Epithelial cell of esophagus (primary cell): Measurements from ENCODE around the gene SPATA21.

Experiments used
- DNase-seq: peaks from one replicate; pipeline ENCODE4 v3.0.0; 2010; ENCODE audit warnings: low read depth
- H3K4me3 ChIP-seq: 2 replicates; pipeline ENCODE4 v1.5.1; 2011; ENCODE audit warnings: mild to moderate bottlenecking, low read length, control low read depth
- TF ChIP-seq, protein P1 (sequence below): IDR thresholded peaks from 2 replicates; pipeline ENCODE4 v1.5.1; 2011; ENCODE audit warnings: low read depth, mild to moderate bottlenecking, low read length, control low read depth, inconsistent platforms; ENCODE audit not compliant: insufficient read depth; ENCODE audit errors: missing control alignments

The SPATA21 gene

DNA sequence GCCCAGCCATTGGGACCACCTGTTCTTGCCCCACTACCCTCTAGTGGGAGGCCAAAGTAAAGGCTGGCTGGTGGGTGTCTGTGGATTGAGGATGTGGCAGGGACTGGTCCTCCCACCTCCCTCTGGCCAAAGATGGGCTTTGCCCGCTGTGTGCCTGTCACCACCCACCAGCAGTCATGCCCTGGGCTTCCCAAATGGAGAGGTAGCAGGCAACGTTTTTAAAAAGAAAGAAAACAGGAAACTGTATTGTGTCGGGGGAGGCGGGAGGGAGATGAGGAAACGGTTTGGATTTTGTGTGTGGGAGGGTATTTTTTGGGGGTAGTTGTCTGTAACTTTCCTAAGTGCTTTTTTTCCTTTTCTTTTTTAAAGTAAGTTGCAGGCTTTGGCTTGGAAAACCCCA, 40.1 kb downstream of the SPATA21 start:
- TF ChIP-seq, protein P1, sequence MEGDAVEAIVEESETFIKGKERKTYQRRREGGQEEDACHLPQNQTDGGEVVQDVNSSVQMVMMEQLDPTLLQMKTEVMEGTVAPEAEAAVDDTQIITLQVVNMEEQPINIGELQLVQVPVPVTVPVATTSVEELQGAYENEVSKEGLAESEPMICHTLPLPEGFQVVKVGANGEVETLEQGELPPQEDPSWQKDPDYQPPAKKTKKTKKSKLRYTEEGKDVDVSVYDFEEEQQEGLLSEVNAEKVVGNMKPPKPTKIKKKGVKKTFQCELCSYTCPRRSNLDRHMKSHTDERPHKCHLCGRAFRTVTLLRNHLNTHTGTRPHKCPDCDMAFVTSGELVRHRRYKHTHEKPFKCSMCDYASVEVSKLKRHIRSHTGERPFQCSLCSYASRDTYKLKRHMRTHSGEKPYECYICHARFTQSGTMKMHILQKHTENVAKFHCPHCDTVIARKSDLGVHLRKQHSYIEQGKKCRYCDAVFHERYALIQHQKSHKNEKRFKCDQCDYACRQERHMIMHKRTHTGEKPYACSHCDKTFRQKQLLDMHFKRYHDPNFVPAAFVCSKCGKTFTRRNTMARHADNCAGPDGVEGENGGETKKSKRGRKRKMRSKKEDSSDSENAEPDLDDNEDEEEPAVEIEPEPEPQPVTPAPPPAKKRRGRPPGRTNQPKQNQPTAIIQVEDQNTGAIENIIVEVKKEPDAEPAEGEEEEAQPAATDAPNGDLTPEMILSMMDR, result no peak
- no peak for DNase-seq
- no peak overlapping the region for H3K4me3 ChIP-seq

DNA sequence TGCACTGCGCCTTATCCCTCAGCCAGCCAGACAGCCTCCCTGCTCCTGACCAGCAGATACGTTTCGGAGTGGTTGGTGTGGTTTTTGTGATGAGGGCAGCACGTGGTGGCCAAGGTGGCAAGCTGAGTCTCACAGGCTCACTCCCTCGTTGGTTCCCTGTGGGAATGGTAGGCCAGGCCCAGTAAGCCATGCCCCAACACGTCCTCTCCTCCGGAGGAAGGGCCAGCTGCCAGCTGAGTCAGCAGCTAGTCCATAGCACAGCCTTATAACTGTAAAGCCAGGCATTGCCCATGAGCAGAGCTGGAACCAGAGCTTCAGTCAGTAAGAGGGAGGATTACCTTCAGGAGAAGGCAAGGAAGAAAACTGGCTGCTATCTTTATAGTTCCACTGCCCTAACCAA, 40.6 kb downstream of the SPATA21 start:
- H3K4me3 ChIP-seq, result no peak overlapping the region
- TF ChIP-seq, protein P1, result no peak
- DNase-seq, result peak; percentile 99

DNA sequence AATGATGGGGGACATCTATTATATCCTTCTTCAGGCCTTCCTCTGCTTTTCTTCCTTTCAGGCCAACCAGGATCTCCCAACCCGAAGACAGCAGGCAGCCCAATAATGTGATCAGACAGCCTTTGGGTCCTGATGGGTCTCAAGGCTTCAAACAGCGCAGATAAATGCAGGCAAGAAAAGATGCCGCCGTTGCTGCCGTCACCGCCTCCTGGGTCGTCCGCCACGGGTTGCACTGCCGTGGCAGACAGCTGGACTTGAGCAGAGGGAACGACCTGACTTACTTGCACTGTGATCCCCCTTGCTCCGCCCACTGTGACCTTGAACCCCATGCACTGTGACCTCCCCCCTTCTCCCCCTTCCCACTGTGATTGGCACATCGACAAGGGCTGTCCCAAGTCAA, 42.2 kb downstream of the SPATA21 start:
- TF ChIP-seq, protein P1, result no peak
- no peak for DNase-seq
- no peak overlapping the region for H3K4me3 ChIP-seq

DNA sequence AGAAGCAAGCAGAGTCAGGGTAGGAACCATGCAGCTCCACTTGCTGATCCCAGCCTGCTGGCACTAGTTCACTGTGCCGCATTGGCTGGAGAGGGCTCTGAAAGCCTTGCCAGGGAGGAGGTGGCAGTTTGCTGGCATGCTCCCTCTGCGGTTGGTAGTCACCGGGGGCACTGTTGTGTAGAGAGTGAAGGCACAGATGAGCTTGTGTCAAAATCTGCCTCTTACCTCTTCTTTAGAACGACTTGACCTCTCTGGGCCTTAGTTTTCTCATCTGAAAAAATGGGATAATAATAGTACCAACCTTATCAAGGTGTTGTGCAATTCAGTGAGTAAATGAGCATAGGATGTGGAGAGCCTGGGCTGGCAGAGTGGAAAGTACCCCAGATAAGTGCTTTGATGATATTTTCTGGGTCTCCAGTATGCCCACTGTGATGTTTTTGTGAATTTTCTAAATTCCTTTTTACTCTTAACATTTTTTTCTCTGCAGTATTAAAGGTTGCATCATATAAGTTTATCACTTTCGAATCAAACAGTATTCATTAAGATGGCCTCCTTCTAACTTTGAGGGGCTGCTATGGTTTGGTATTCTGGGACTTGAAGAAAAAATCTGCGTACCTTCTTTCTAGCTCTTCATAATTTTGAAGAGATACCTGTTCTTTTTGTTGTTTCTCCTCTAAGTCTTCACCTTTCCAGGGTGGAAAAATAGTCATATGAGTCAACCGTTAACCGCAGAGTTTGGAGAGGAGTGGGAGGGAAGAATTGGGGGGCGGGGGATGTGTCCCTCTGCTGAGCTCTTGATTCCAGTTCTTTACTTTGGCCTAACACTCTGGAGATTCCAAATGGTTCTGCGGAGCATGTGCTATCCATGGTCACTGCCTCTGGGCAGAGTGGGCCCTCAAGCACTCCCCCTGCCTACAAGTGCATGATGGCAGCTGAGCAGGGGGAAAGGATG, 43.4 kb downstream of the SPATA21 start:
- H3K4me3 ChIP-seq, result no peak overlapping the region
- DNase-seq, result no peak
- TF ChIP-seq, protein P1, result no peak

DNA sequence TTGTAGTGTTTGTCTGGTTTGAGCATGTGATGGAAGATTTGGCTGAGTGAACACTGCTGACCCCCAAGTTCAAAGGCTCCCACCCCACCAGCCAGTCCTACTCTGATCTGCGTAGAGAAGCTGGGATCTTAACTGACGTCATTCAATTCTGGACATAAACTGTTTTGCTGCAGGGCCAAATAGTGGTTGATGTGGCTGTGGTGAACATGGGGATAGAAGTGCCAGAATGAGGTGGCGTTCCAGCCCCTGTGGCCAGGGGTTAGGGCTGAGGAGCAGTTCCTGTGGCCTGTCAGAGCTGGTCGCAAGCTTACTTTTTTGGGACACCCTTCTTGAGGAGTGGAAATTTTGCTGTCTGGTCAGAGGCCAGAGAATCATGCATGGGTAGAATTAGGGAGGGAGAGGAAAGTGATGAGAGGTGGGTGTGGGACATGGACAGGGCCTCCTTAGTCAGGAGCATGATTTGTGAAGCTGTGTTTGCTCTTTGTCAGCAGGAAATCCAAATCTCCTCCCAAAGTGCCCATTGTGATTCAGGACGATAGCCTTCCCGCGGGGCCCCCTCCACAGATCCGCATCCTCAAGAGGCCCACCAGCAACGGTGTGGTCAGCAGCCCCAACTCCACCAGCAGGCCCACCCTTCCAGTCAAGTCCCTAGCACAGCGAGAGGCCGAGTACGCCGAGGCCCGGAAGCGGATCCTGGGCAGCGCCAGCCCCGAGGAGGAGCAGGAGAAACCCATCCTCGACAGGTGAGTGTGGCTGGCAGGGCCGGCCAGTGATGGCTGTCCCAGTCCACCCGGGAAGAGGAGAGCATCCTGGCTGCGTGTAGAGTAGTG, 44.3 kb downstream of the SPATA21 start:
- H3K4me3 ChIP-seq, result no peak overlapping the region
- TF ChIP-seq, protein P1, result no peak
- DNase-seq, result no peak

DNA sequence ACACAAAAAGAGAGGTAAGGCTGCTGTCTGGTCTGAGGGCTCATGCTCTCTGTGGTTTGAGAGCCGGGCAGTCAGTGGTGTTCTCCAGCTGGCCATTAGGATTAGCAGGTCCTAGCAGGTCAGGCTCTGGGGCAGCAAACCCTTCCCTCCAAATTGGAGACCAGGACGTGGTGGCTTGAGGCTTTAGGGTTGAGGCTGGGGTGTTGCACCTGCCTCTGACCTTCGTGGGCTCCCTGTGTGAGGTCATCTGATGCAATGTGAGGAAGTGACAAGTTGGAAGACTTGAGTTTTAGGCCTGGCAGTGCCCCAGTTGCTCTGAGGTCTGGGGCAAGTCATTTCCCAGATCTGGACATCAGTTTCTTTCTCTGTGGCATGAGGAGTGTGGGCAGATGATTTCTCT, 45.8 kb downstream of the SPATA21 start:
- no peak overlapping the region for H3K4me3 ChIP-seq
- TF ChIP-seq, protein P1, result no peak
- DNase-seq, result no peak
